PFSK-1 (cell line): ENCODE results near the gene ELL.

ENCODE experiments used
- POLR2AphosphoS5 ChIP-seq: IDR thresholded peaks from 2 replicates; pipeline ENCODE4 v1.6.1; 2012; ENCODE audit warnings: low read depth, mild to moderate bottlenecking, control low read depth, low read length, moderate library complexity
- TAF1 ChIP-seq: IDR thresholded peaks from 2 replicates; pipeline ENCODE4 v1.6.1; 2012; ENCODE audit warnings: low read length, control low read depth, borderline replicate concordance; ENCODE audit not compliant: insufficient read depth

DNA sequence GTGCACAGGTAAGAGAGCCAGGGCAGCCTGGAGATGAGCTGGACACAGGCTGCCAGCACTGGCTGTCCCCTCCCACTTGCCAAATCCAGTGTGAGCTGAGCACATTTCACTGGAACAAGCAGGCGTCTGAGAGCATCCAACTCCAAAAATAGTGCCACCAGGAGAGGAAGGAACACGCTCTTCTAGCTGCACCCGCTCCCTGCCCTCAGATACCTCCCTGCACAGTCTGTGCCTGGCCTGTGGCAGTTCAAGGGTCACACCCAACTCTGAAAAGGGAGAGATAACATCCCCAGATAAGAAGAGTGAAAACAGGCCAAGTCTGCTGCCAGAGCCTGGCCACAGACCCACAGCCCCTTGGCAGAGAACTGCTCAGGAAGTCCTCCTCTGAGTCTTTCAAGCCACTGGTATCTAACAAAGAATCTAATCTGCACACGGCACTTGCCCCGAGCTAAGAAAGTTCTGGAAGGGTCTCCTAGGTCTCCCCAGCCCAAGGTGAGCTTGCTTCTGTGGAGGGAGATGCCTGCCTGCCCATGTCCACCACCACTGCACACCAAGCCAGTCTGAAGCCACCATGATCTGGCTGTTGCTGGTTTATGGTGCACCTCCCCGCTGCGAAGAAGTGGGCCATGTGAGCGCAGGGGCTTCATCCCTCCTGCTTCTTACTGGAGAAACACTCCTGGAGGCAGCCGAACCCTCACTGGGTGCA is 14.7 kb downstream of the ELL start:
- TF ChIP-seq POLR2AphosphoS5 (no peak), TAF1 (no peak)
